ENCODE results near the gene FOXP1.

The FOXP1 gene

GRCh38 chr3:71346061-71346460 is 237.5 kb downstream of the FOXP1 start:
- Histone ChIP-seq H3K36me3 (ENCODE audit: control insufficient read depth, insufficient read depth, low read length) (no peaks in the 10 kb centered on the region), H3K4me3 (replicated peaks; ENCODE audit: low read depth, low read length) (no peak overlapping the region), H3K27me3 (replicated peaks; ENCODE audit: control insufficient read depth, insufficient read depth, low read length) (no peaks in the 10 kb centered on the region)
- no peak for DNase-seq (ENCODE audit: extremely low read depth, insufficient read length)
- TF ChIP-seq, protein P1, sequence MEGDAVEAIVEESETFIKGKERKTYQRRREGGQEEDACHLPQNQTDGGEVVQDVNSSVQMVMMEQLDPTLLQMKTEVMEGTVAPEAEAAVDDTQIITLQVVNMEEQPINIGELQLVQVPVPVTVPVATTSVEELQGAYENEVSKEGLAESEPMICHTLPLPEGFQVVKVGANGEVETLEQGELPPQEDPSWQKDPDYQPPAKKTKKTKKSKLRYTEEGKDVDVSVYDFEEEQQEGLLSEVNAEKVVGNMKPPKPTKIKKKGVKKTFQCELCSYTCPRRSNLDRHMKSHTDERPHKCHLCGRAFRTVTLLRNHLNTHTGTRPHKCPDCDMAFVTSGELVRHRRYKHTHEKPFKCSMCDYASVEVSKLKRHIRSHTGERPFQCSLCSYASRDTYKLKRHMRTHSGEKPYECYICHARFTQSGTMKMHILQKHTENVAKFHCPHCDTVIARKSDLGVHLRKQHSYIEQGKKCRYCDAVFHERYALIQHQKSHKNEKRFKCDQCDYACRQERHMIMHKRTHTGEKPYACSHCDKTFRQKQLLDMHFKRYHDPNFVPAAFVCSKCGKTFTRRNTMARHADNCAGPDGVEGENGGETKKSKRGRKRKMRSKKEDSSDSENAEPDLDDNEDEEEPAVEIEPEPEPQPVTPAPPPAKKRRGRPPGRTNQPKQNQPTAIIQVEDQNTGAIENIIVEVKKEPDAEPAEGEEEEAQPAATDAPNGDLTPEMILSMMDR (IDR thresholded peaks at IDR 0.05; ENCODE audit: insufficient read depth, low read length, poor library complexity, severe bottlenecking) = no peak

DNA sequence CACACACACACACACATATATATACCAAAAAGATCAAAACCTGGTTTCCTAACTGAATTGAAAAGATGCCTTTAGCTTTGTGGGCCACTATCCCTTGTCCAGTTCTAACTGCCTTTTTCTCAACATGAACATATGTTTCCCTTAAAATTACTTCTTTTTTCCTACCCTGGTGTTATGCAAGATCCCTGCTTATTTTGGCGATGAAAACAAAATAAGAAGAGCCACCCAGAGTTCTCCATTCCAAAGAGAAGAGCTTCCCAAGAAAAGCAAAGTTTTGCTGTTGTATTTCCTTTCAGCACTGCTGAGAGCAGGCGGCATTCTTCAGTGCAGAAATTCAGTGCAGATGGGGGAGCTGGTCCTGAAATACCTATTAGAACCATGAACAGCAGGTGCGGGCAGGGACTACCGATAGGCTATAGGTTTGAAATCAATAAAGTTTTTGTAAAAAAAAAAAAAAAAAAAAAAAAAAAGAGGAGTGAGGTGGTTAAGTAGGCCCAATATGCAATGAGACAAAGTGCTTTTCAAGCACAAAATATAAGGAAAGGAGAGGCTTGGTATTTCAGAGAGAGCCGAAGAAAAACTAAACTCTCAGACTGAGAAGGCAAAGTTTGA is 238.0 kb downstream of the FOXP1 start:
- DNase-seq (ENCODE audit: extremely low read depth, insufficient read length) = no peak
- TF ChIP-seq, protein P1 (IDR thresholded peaks at IDR 0.05; ENCODE audit: insufficient read depth, low read length, poor library complexity, severe bottlenecking) = no peak
- H3K36me3 ChIP-seq (ENCODE audit: control insufficient read depth, insufficient read depth, low read length) = no peaks in the 10 kb centered on the region
- no peak overlapping the region for H3K4me3 ChIP-seq (replicated peaks; ENCODE audit: low read depth, low read length)
- H3K27me3 ChIP-seq (replicated peaks; ENCODE audit: control insufficient read depth, insufficient read depth, low read length) = no peaks in the 10 kb centered on the region

DNA sequence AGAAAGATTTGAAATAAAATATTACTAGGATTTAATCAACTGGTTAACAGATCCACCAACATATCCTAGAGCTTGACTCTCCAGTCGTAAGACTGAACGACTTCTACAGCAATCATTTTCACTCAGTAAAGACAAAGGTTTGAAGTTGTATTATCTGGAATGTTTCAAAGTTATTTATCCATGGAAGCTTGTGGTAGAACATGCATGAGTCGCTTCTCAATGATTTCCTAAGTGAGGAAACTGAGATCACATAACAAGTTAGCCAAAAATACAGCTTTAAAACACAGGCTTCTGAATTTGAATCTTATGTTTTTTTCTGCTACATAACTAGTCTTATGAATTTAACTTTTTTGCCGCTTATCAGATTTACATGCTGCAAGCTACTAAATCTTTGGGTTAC is 241.8 kb downstream of the FOXP1 start:
- DNase-seq (ENCODE audit: extremely low read depth, insufficient read length) = no peak
- H3K27me3 ChIP-seq (replicated peaks; ENCODE audit: control insufficient read depth, insufficient read depth, low read length) = no peaks in the 10 kb centered on the region
- TF ChIP-seq, protein P1 (IDR thresholded peaks at IDR 0.05; ENCODE audit: insufficient read depth, low read length, poor library complexity, severe bottlenecking) = no peak
- H3K36me3 ChIP-seq (ENCODE audit: control insufficient read depth, insufficient read depth, low read length) = no peaks in the 10 kb centered on the region
- no peak overlapping the region for H3K4me3 ChIP-seq (replicated peaks; ENCODE audit: low read depth, low read length)

GRCh38 chr3:71339049-71339448 is 244.5 kb downstream of the FOXP1 start:
- no peak for DNase-seq (ENCODE audit: extremely low read depth, insufficient read length)
- Histone ChIP-seq H3K36me3 (ENCODE audit: control insufficient read depth, insufficient read depth, low read length) (no peaks in the 10 kb centered on the region), H3K27me3 (replicated peaks; ENCODE audit: control insufficient read depth, insufficient read depth, low read length) (no peaks in the 10 kb centered on the region), H3K4me3 (replicated peaks; ENCODE audit: low read depth, low read length) (no peak overlapping the region)
- TF ChIP-seq, protein P1 (IDR thresholded peaks at IDR 0.05; ENCODE audit: insufficient read depth, low read length, poor library complexity, severe bottlenecking) = no peak

DNA sequence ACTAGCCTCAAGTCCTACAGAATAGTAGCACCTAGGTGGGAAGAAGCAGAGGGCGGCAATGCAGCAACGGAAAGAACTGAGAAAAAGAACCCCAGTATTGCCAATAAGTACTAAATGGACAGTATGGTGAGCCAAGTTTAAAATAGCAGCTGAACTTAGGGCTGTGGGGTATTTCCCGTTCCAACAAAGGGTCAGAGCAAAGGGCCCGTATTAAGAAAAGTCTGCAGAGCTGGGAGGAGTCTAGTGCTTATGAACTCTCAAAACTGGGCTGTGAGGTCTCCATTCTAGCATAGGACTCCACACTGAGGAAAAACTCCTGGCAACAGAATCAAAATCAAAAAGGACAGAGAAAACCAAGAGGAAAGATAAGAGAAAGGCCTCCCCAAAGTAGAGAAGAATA is 250.7 kb downstream of the FOXP1 start:
- no peaks in the 10 kb centered on the region for H3K27me3 ChIP-seq (replicated peaks; ENCODE audit: control insufficient read depth, insufficient read depth, low read length)
- H3K36me3 ChIP-seq (ENCODE audit: control insufficient read depth, insufficient read depth, low read length) = no peaks in the 10 kb centered on the region
- H3K4me3 ChIP-seq (replicated peaks; ENCODE audit: low read depth, low read length) = no peak overlapping the region
- no peak for DNase-seq (ENCODE audit: extremely low read depth, insufficient read length)
- TF ChIP-seq, protein P1 (IDR thresholded peaks at IDR 0.05; ENCODE audit: insufficient read depth, low read length, poor library complexity, severe bottlenecking) = no peak

GRCh38 chr3:71330909-71331308 is 252.6 kb downstream of the FOXP1 start:
- no peak for DNase-seq (ENCODE audit: extremely low read depth, insufficient read length)
- TF ChIP-seq, protein P1 (IDR thresholded peaks at IDR 0.05; ENCODE audit: insufficient read depth, low read length, poor library complexity, severe bottlenecking) = no peak
- no peaks in the 10 kb centered on the region for H3K36me3 ChIP-seq (ENCODE audit: control insufficient read depth, insufficient read depth, low read length)
- H3K4me3 ChIP-seq (replicated peaks; ENCODE audit: low read depth, low read length) = no peak overlapping the region
- H3K27me3 ChIP-seq (replicated peaks; ENCODE audit: control insufficient read depth, insufficient read depth, low read length) = no peaks in the 10 kb centered on the region
